CD4-positive, CD25-positive, alpha-beta regulatory T cell (primary cell): ENCODE results near the gene TAL1. TPM values are rescaled to one million over a fixed set of nuclear protein-coding genes. Genes with fewer than 3 reads are reported as not detected.
A peak's percentile ranks its signal among the peaks of the same experiment; 100 is the strongest.

Source experiments
- ATAC-seq, 2 donors: fragments of 150-1000 bp; cut with Tn5 transposase; one replicate each; pipeline ENCODE4 v1.10.0; 2021; ENCODE audit warnings: low read depth in 2 of 2, moderate number of reproducible peaks in 2 of 2, moderate library complexity in 1 of 2
- DNase-seq, 3 donors: peaks; one replicate each; pipeline versions ENCODE4 v3.0.0 to v3.0.0-alpha.2; 2012 to 2022; ENCODE audit warnings: mixed read lengths in 1 of 3
- H3K27ac ChIP-seq: one replicate; pipeline ENCODE4 v1.7.0; 2013; ENCODE audit warnings: mild to moderate bottlenecking, low read length; ENCODE audit not compliant: insufficient read depth, poor library complexity, severe bottlenecking
- H3K27me3 ChIP-seq: one replicate; pipeline ENCODE4 v1.7.0; 2013; ENCODE audit warnings: low read length; ENCODE audit not compliant: control insufficient read depth, insufficient read depth
- H3K36me3 ChIP-seq: one replicate; pipeline ENCODE4 v1.7.0; 2013; ENCODE audit warnings: mild to moderate bottlenecking, low read length, moderate library complexity; ENCODE audit not compliant: control insufficient read depth, insufficient read depth
- H3K4me1 ChIP-seq: 2 replicates; pipeline ENCODE4 v1.7.0; 2013; ENCODE audit warnings: mild to moderate bottlenecking, low read length; ENCODE audit not compliant: insufficient read depth, control insufficient read depth, poor library complexity, severe bottlenecking
- H3K4me3 ChIP-seq: one replicate; pipeline ENCODE4 v1.7.0; 2013; ENCODE audit warnings: low read depth, mild to moderate bottlenecking, low read length, moderate library complexity
- H3K9me3 ChIP-seq, 2 experiments: 1 replicate in 1 of 2; 2 replicates in 1 of 2; pipeline ENCODE4 v1.7.0; 2013; ENCODE audit warnings: low read length in 2 of 2, mild to moderate bottlenecking in 1 of 2, moderate library complexity in 1 of 2; ENCODE audit not compliant: control insufficient read depth in 2 of 2
- H3K27ac Mint-ChIP-seq, 3 donors: one replicate each; pipeline ENCODE4 v1.8.0; 2020 to 2022; ENCODE audit warnings: mild to moderate bottlenecking in 3 of 3, mixed read lengths in 3 of 3, moderate library complexity in 2 of 3
- H3K27me3 Mint-ChIP-seq: one replicate; pipeline ENCODE4 v1.8.0; 2022; ENCODE audit warnings: mild to moderate bottlenecking, mixed read lengths
- H3K36me3 Mint-ChIP-seq: one replicate; pipeline ENCODE4 v1.8.0; 2020; ENCODE audit warnings: mixed read lengths
- H3K4me1 Mint-ChIP-seq, 4 donors: one replicate each; pipeline ENCODE4 v1.8.0; 2020 to 2022; ENCODE audit warnings: mixed read lengths in 4 of 4, mild to moderate bottlenecking in 1 of 4
- H3K4me3 Mint-ChIP-seq, 4 donors: one replicate each; pipeline ENCODE4 v1.8.0; 2020 to 2022; ENCODE audit warnings: mild to moderate bottlenecking in 4 of 4, mixed read lengths in 4 of 4, moderate library complexity in 3 of 4
- H3K9me3 Mint-ChIP-seq, 7 donors: one replicate each; pipeline ENCODE4 v1.8.0; 2020 to 2022; ENCODE audit warnings: mixed read lengths in 7 of 7, mild to moderate bottlenecking in 3 of 7, moderate library complexity in 2 of 7
- polyA plus RNA-seq, 4 donors: library from polyadenylated mRNA; unstranded; fragments of 300-500 nt; fragmentation: Illumina TruSeq; gene quantifications; one replicate each; pipeline ENCODE4 v1.2.3, GENCODE V29; 2021
- total RNA-seq: library from RNA; stranded (reverse); gene quantifications from one replicate; pipeline ENCODE4 v1.2.3, GENCODE V29; 2022

The TAL1 gene
- total and polyA plus RNA-seq, 5 donors from 2014 or later: 4.4 TPM; not detected in 4

- Histone ChIP-seq H3K4me3 (no peak overlapping the region), H3K36me3 (no peaks in the 10 kb centered on the region), H3K9me3 (no peaks in the 10 kb centered on the region), H3K4me1 (no peaks in the 10 kb centered on the region), H3K27me3 (peaks cover 3% of the 10 kb centered on the region), H3K27ac (no peak overlapping the region)
- DNase-seq (no peak), ATAC-seq (no peak)
- no peaks in the 10 kb centered on the region for H3K36me3 Mint-ChIP-seq
- no peak overlapping the region for H3K27ac Mint-ChIP-seq
- no peaks in the 10 kb centered on the region for H3K4me1 Mint-ChIP-seq
- H3K4me3 Mint-ChIP-seq: no peak overlapping the region
- H3K27me3 Mint-ChIP-seq: peaks cover 8% of the 10 kb centered on the region
- H3K9me3 Mint-ChIP-seq: no peaks in the 10 kb centered on the region
Measured at GRCh38 chr1:47214549-47214948, 17.5 kb downstream of the TAL1 start.

- H3K27me3 Mint-ChIP-seq: peaks cover 8% of the 10 kb centered on the region
- DNase-seq (no peak), ATAC-seq (no peak)
- H3K9me3 Mint-ChIP-seq: no peaks in the 10 kb centered on the region
- no peak overlapping the region for H3K27ac Mint-ChIP-seq
- Histone ChIP-seq H3K27me3 (peaks cover 3% of the 10 kb centered on the region), H3K9me3 (no peaks in the 10 kb centered on the region), H3K4me3 (no peak overlapping the region), H3K27ac (no peak overlapping the region), H3K4me1 (no peaks in the 10 kb centered on the region), H3K36me3 (no peaks in the 10 kb centered on the region)
- no peaks in the 10 kb centered on the region for H3K4me1 Mint-ChIP-seq
- no peaks in the 10 kb centered on the region for H3K36me3 Mint-ChIP-seq
- no peak overlapping the region for H3K4me3 Mint-ChIP-seq
Measured at GRCh38 chr1:47213230-47213963, 18.6 kb downstream of the TAL1 start.

- H3K36me3 Mint-ChIP-seq: no peaks in the 10 kb centered on the region
- no peaks in the 10 kb centered on the region for H3K4me1 Mint-ChIP-seq
- peaks cover 3% of the 10 kb centered on the region for H3K27me3 Mint-ChIP-seq
- no peaks in the 10 kb centered on the region for H3K9me3 ChIP-seq
- no peaks in the 10 kb centered on the region for H3K4me1 ChIP-seq
- no peak overlapping the region for H3K27ac Mint-ChIP-seq
- DNase-seq (no peak), ATAC-seq (no peak)
- no peak overlapping the region for H3K4me3 Mint-ChIP-seq
- no peak overlapping the region for H3K27ac ChIP-seq
- no peaks in the 10 kb centered on the region for H3K9me3 Mint-ChIP-seq
- no peaks in the 10 kb centered on the region for H3K36me3 ChIP-seq
- no peak overlapping the region for H3K4me3 ChIP-seq
- H3K27me3 ChIP-seq: peaks cover 3% of the 10 kb centered on the region
Measured at GRCh38 chr1:47212636-47213229, 19.3 kb downstream of the TAL1 start.

GRCh38 chr1:47211796-47212269 lies 20.2 kb downstream of the TAL1 start:
- Mint-ChIP-seq H3K27me3 (peaks cover 4% of the 10 kb centered on the region), H3K9me3 (no peaks in the 10 kb centered on the region), H3K4me1 (no peaks in the 10 kb centered on the region), H3K36me3 (no peaks in the 10 kb centered on the region), H3K27ac (no peak overlapping the region), H3K4me3 (no peak overlapping the region)
- no peak overlapping the region for H3K4me3 ChIP-seq
- peak in 1 of 3 donors; percentile 16 for DNase-seq
- H3K4me1 ChIP-seq: no peaks in the 10 kb centered on the region
- no peak for ATAC-seq
- H3K36me3 ChIP-seq: no peaks in the 10 kb centered on the region
- H3K27me3 ChIP-seq: peaks cover 3% of the 10 kb centered on the region
- no peaks in the 10 kb centered on the region for H3K9me3 ChIP-seq
- H3K27ac ChIP-seq: no peak overlapping the region

GRCh38 chr1:47210666-47211065 lies 21.4 kb downstream of the TAL1 start:
- H3K9me3 ChIP-seq: no peaks in the 10 kb centered on the region
- DNase-seq (no peak), ATAC-seq (no peak)
- no peaks in the 10 kb centered on the region for H3K4me1 ChIP-seq
- Mint-ChIP-seq H3K9me3 (no peaks in the 10 kb centered on the region), H3K27ac (no peak overlapping the region), H3K27me3 (peaks cover 10% of the 10 kb centered on the region), H3K36me3 (no peaks in the 10 kb centered on the region), H3K4me1 (no peaks in the 10 kb centered on the region), H3K4me3 (no peak overlapping the region)
- no peaks in the 10 kb centered on the region for H3K36me3 ChIP-seq
- peaks cover 5% of the 10 kb centered on the region for H3K27me3 ChIP-seq
- H3K27ac ChIP-seq: no peak overlapping the region
- no peak overlapping the region for H3K4me3 ChIP-seq

- Mint-ChIP-seq H3K27ac (no peak overlapping the region), H3K4me1 (no peaks in the 10 kb centered on the region), H3K27me3 (peaks cover 14% of the 10 kb centered on the region), H3K36me3 (no peaks in the 10 kb centered on the region), H3K4me3 (no peak overlapping the region), H3K9me3 (peaks cover 0 to 1% (median 0%) of the 10 kb centered on the region in 7 donors)
- H3K27me3 ChIP-seq: peaks cover 5% of the 10 kb centered on the region
- no peak overlapping the region for H3K27ac ChIP-seq
- no peaks in the 10 kb centered on the region for H3K36me3 ChIP-seq
- no peaks in the 10 kb centered on the region for H3K4me1 ChIP-seq
- H3K9me3 ChIP-seq: no peaks in the 10 kb centered on the region
- H3K4me3 ChIP-seq: no peak overlapping the region
- no peak for DNase-seq
- ATAC-seq: no peak
Measured at GRCh38 chr1:47209725-47210325, 22.2 kb downstream of the TAL1 start.

GRCh38 chr1:47209091-47209490 lies 22.9 kb downstream of the TAL1 start:
- H3K9me3 ChIP-seq: no peaks in the 10 kb centered on the region
- H3K36me3 ChIP-seq: no peaks in the 10 kb centered on the region
- no peaks in the 10 kb centered on the region for H3K36me3 Mint-ChIP-seq
- H3K4me1 ChIP-seq: no peaks in the 10 kb centered on the region
- no peak overlapping the region for H3K4me3 ChIP-seq
- peaks cover 5% of the 10 kb centered on the region for H3K27me3 ChIP-seq
- DNase-seq (no peak), ATAC-seq (no peak)
- H3K27me3 Mint-ChIP-seq: peaks cover 20% of the 10 kb centered on the region
- no peak overlapping the region for H3K27ac ChIP-seq
- peak overlapping the region in 1 of 3 donors; percentile 81 for H3K27ac Mint-ChIP-seq
- H3K9me3 Mint-ChIP-seq: peaks cover 0 to 4% (median 0%) of the 10 kb centered on the region in 7 donors
- no peak overlapping the region for H3K4me3 Mint-ChIP-seq
- H3K4me1 Mint-ChIP-seq: no peaks in the 10 kb centered on the region
